Activated naive CD8-positive, alpha-beta T cell treated with anti-CD3 and anti-CD28 coated beads, Interleukin-2, amount 10 ng/mL, durations not matched to agents 7 days and 5 days (primary cell): ENCODE measurements around the gene MAN1C1. TPM values are rescaled to one million over a fixed set of nuclear protein-coding genes. Genes with fewer than 3 reads are reported as not detected.

ENCODE experiments used
- ATAC-seq: fragments of 150-1000 bp; cut with Tn5 transposase; one replicate; pipeline ENCODE4 v1.10.0; 2021; ENCODE audit warnings: low read depth, moderate library complexity
- POLR2A ChIA-PET: fragments of 350-600 bp; sonication (Branson Sonifier 250); formaldehyde crosslinking; loops from one replicate; lab custom pipeline; 2021; ENCODE audit warnings: antibody characterized with exemption; lab: Charles Lee
- DNase-seq: peaks from one replicate; pipeline ENCODE4 v3.0.0; 2021
- H3K27ac Mint-ChIP-seq: one replicate; pipeline ENCODE4 v1.8.0; 2022; ENCODE audit warnings: mild to moderate bottlenecking, mixed read lengths
- H3K27me3 Mint-ChIP-seq: one replicate; pipeline ENCODE4 v1.8.0; 2022; ENCODE audit warnings: mild to moderate bottlenecking, moderate library complexity, mixed read lengths
- H3K36me3 Mint-ChIP-seq: one replicate; pipeline ENCODE4 v1.8.0; 2021; ENCODE audit warnings: mild to moderate bottlenecking, mixed read lengths
- H3K4me1 Mint-ChIP-seq: one replicate; pipeline ENCODE4 v1.8.0; 2021; ENCODE audit warnings: mixed read lengths
- H3K4me3 Mint-ChIP-seq: one replicate; pipeline ENCODE4 v1.8.0; 2022; ENCODE audit warnings: mild to moderate bottlenecking, moderate library complexity, mixed read lengths
- H3K9me3 Mint-ChIP-seq: one replicate; pipeline ENCODE4 v1.8.0; 2021; ENCODE audit warnings: mixed read lengths
- total RNA-seq, 2 experiments: library from RNA; stranded (reverse); gene quantifications; one replicate each; pipeline ENCODE4 v1.2.3, GENCODE V29; 2021

The MAN1C1 gene
- total RNA-seq, 2 experiments from 2014 or later, result 20.5 to 20.9 TPM

GRCh38 chr1:25713961-25714360 is 97.4 kb downstream of the MAN1C1 start:
- Mint-ChIP-seq H3K27ac (no peak overlapping the region), H3K27me3 (no peaks in the 10 kb centered on the region), H3K9me3 (peaks cover 3% of the 10 kb centered on the region), H3K4me1 (peaks cover 19% of the 10 kb centered on the region), H3K36me3 (peaks cover 11% of the 10 kb centered on the region), H3K4me3 (no peak overlapping the region)
- DNase-seq, result no peak
- ATAC-seq, result no peak
- POLR2A ChIA-PET, result interaction anchor here (1.0 kb wide), 1 partner anchor 43 kb away, joined by 3 read pairs; no protein-coding TSS in a partner anchor

- no peak for ATAC-seq
- H3K9me3 Mint-ChIP-seq, result peaks cover 3% of the 10 kb centered on the region
- DNase-seq, result no peak
- H3K36me3 Mint-ChIP-seq, result peaks cover 11% of the 10 kb centered on the region
- H3K4me3 Mint-ChIP-seq, result no peak overlapping the region
- no peak overlapping the region for H3K27ac Mint-ChIP-seq
- H3K4me1 Mint-ChIP-seq, result peaks cover 19% of the 10 kb centered on the region
- POLR2A ChIA-PET, result interaction anchor here (1.0 kb wide), 1 partner anchor 42 kb away, joined by 3 read pairs; no protein-coding TSS in a partner anchor
- H3K27me3 Mint-ChIP-seq, result no peaks in the 10 kb centered on the region
These were observed 97.9 kb downstream of the MAN1C1 start for GRCh38 chr1:25714372-25714931.

GRCh38 chr1:25715888-25716287 is 99.3 kb downstream of the MAN1C1 start:
- H3K4me3 Mint-ChIP-seq, result no peak overlapping the region
- H3K27me3 Mint-ChIP-seq, result no peaks in the 10 kb centered on the region
- H3K36me3 Mint-ChIP-seq, result peaks cover 11% of the 10 kb centered on the region
- no peak overlapping the region for H3K27ac Mint-ChIP-seq
- DNase-seq, result no peak
- H3K4me1 Mint-ChIP-seq, result peaks cover 14% of the 10 kb centered on the region
- H3K9me3 Mint-ChIP-seq, result peaks cover 3% of the 10 kb centered on the region
- POLR2A ChIA-PET, result no interaction called here
- ATAC-seq, result no peak

GRCh38 chr1:25716320-25716719 is 99.7 kb downstream of the MAN1C1 start:
- peaks cover 10% of the 10 kb centered on the region for H3K4me1 Mint-ChIP-seq

GRCh38 chr1:25718732-25719131 is 102.1 kb downstream of the MAN1C1 start:
- Mint-ChIP-seq H3K27ac (no peak overlapping the region), H3K27me3 (peaks cover 13% of the 10 kb centered on the region), H3K4me1 (peaks cover 7% of the 10 kb centered on the region), H3K4me3 (no peak overlapping the region), H3K9me3 (peaks cover 3% of the 10 kb centered on the region), H3K36me3 (peaks cover 8% of the 10 kb centered on the region)
- DNase-seq (no peak), ATAC-seq (no peak)
- POLR2A ChIA-PET, result no interaction called here

More at GRCh38 chr1:25716320-25716719, 99.7 kb downstream of the MAN1C1 start:
- Mint-ChIP-seq H3K36me3 (peaks cover 11% of the 10 kb centered on the region), H3K27me3 (no peaks in the 10 kb centered on the region), H3K27ac (no peak overlapping the region), H3K4me3 (no peak overlapping the region), H3K9me3 (peaks cover 3% of the 10 kb centered on the region)
- POLR2A ChIA-PET, result no interaction called here
- DNase-seq, result no peak
- no peak for ATAC-seq

- Mint-ChIP-seq H3K9me3 (peaks cover 3% of the 10 kb centered on the region), H3K36me3 (peaks cover 10% of the 10 kb centered on the region), H3K27ac (no peak overlapping the region), H3K4me1 (peaks cover 7% of the 10 kb centered on the region), H3K27me3 (peaks cover 21% of the 10 kb centered on the region), H3K4me3 (no peak overlapping the region)
- POLR2A ChIA-PET, result no interaction called here
- DNase-seq, result no peak
- ATAC-seq, result no peak
These were observed 104.0 kb downstream of the MAN1C1 start for GRCh38 chr1:25720624-25721023.

- POLR2A ChIA-PET, result no interaction called here
- no peak for ATAC-seq
- Mint-ChIP-seq H3K4me1 (peaks cover 12% of the 10 kb centered on the region), H3K27ac (no peak overlapping the region), H3K9me3 (no peaks in the 10 kb centered on the region), H3K36me3 (peaks cover 4% of the 10 kb centered on the region), H3K27me3 (peaks cover 29% of the 10 kb centered on the region), H3K4me3 (no peak overlapping the region)
- DNase-seq, result no peak
These were observed 106.8 kb downstream of the MAN1C1 start for GRCh38 chr1:25723250-25723880.

GRCh38 chr1:25724201-25724600 is 107.6 kb downstream of the MAN1C1 start:
- no peak overlapping the region for H3K4me3 Mint-ChIP-seq
- H3K36me3 Mint-ChIP-seq, result peaks cover 4% of the 10 kb centered on the region

GRCh38 chr1:25724966-25725365 is 108.4 kb downstream of the MAN1C1 start:
- Mint-ChIP-seq H3K4me3 (no peak overlapping the region), H3K36me3 (peaks cover 4% of the 10 kb centered on the region)
- POLR2A ChIA-PET, result interaction anchor here (0.9 kb wide), 1 partner anchor 21 kb away, joined by 4 read pairs; no protein-coding TSS in a partner anchor

More at GRCh38 chr1:25724201-25724600, 107.6 kb downstream of the MAN1C1 start:
- H3K27ac Mint-ChIP-seq, result no peak overlapping the region
- POLR2A ChIA-PET, result interaction anchor here (0.6 kb wide), 1 partner anchor 176 kb away, joined by 5 read pairs; no protein-coding TSS in a partner anchor
- no peaks in the 10 kb centered on the region for H3K9me3 Mint-ChIP-seq
- peaks cover 35% of the 10 kb centered on the region for H3K27me3 Mint-ChIP-seq
- ATAC-seq (no peak), DNase-seq (no peak)
- peaks cover 12% of the 10 kb centered on the region for H3K4me1 Mint-ChIP-seq

GRCh38 chr1:25725482-25725881 is 108.9 kb downstream of the MAN1C1 start:
- no peak overlapping the region for H3K4me3 Mint-ChIP-seq
- H3K9me3 Mint-ChIP-seq, result no peaks in the 10 kb centered on the region
- H3K36me3 Mint-ChIP-seq, result peaks cover 4% of the 10 kb centered on the region
- peaks cover 44% of the 10 kb centered on the region for H3K27me3 Mint-ChIP-seq
- no peak overlapping the region for H3K27ac Mint-ChIP-seq
- DNase-seq (no peak), ATAC-seq (no peak)
- peaks cover 22% of the 10 kb centered on the region for H3K4me1 Mint-ChIP-seq
- POLR2A ChIA-PET, result interaction anchor here (0.9 kb wide), 1 partner anchor 21 kb away, joined by 4 read pairs; no protein-coding TSS in a partner anchor

More at GRCh38 chr1:25724966-25725365, 108.4 kb downstream of the MAN1C1 start:
- Mint-ChIP-seq H3K27ac (no peak overlapping the region), H3K9me3 (no peaks in the 10 kb centered on the region), H3K4me1 (peaks cover 17% of the 10 kb centered on the region), H3K27me3 (peaks cover 42% of the 10 kb centered on the region)
- ATAC-seq, result no peak
- DNase-seq, result no peak

- no peak overlapping the region for H3K27ac Mint-ChIP-seq
- no peak for DNase-seq
- peaks cover 4% of the 10 kb centered on the region for H3K36me3 Mint-ChIP-seq
- H3K4me1 Mint-ChIP-seq, result peaks cover 35% of the 10 kb centered on the region
- POLR2A ChIA-PET, result no interaction called here
- no peaks in the 10 kb centered on the region for H3K9me3 Mint-ChIP-seq
- H3K27me3 Mint-ChIP-seq, result peaks cover 43% of the 10 kb centered on the region
- H3K4me3 Mint-ChIP-seq, result no peak overlapping the region
- ATAC-seq, result no peak
These were observed 110.5 kb downstream of the MAN1C1 start for GRCh38 chr1:25727088-25727487.

- no peak overlapping the region for H3K27ac Mint-ChIP-seq
- ATAC-seq, result no peak
- no peak for DNase-seq
- H3K36me3 Mint-ChIP-seq, result peaks cover 4% of the 10 kb centered on the region
- H3K27me3 Mint-ChIP-seq, result peaks cover 39% of the 10 kb centered on the region
- peaks cover 32% of the 10 kb centered on the region for H3K4me1 Mint-ChIP-seq
- no peak overlapping the region for H3K4me3 Mint-ChIP-seq
- no peaks in the 10 kb centered on the region for H3K9me3 Mint-ChIP-seq
- POLR2A ChIA-PET, result no interaction called here
These were observed 111.2 kb downstream of the MAN1C1 start for GRCh38 chr1:25727635-25728286.

GRCh38 chr1:25728301-25728935 is 111.8 kb downstream of the MAN1C1 start:
- H3K27me3 Mint-ChIP-seq, result peaks cover 44% of the 10 kb centered on the region

More at GRCh38 chr1:25728301-25728935, 111.8 kb downstream of the MAN1C1 start:
- Mint-ChIP-seq H3K27ac (no peak overlapping the region), H3K9me3 (no peaks in the 10 kb centered on the region), H3K4me1 (peaks cover 33% of the 10 kb centered on the region), H3K4me3 (no peak overlapping the region), H3K36me3 (peaks cover 4% of the 10 kb centered on the region)
- POLR2A ChIA-PET, result no interaction called here
- DNase-seq (no peak), ATAC-seq (no peak)
